GM18505 (cell line): ENCODE results near the gene IRF2BPL.
"Not testable (repeated sequence)": the region's sequence is repeated elsewhere in the genome, so short reads cannot be mapped to it uniquely, and the experiment has no call there.

Experiments used
- ATAC-seq: cut with Tn5 transposase; IDR thresholded peaks from one replicate; pipeline ENCODE4 v1.9.1; 2021; ENCODE audit not compliant: unreplicated experiment
- POLR2A ChIP-seq: IDR thresholded peaks from 4 replicates; pipeline ENCODE4 v1.6.1; 2011; ENCODE audit warnings: borderline replicate concordance; ENCODE audit not compliant: insufficient read depth, insufficient read length; ENCODE audit errors: extremely low read depth

Gene IRF2BPL

DNA sequence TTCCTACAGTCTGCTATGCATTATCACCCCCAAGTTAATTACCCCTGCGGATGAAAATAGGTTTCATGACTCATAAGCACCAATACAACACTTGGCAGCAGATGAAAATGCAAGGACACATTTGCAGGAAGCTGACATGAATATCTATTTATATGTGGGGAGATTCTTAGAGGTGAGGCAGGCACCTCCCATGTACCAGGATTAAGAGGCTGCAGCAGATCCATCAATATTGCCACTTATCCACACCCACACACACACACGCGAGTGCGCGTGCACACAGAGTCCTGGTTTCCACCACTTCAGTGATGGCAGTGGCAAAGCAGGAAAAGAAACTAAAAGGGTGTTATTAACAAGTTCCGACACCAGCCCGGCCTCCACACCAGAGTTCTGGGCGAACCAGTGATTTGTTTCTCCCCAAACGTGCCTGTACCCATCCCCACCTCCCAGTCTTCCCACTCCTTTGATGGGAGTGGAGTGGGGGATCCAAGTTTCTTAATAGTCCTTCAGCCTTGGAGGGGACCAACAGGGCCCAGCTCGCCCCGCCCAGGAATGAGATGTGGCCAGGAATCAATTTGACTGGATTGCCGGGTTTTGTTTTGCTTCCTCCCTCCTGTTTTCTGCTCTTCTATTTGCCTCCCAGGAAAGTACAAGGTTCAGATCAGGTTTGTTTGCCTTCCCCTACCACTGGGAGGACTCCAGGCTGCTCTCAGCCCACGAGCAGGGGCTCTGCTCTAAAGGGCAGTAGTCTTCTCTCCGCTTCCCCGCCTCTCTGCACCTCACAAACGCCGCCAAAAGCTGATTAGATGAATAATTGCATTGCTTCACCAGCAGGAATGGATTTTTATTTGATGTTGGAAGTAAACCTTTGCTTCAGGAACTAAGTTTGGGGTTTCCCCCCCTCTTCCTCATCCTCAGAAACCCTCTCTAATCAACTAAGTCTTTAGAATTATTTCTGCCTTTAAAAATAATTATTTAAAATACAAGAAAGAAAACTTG, 5.2 kb downstream of the IRF2BPL start:
- ATAC-seq: no peak

DNA sequence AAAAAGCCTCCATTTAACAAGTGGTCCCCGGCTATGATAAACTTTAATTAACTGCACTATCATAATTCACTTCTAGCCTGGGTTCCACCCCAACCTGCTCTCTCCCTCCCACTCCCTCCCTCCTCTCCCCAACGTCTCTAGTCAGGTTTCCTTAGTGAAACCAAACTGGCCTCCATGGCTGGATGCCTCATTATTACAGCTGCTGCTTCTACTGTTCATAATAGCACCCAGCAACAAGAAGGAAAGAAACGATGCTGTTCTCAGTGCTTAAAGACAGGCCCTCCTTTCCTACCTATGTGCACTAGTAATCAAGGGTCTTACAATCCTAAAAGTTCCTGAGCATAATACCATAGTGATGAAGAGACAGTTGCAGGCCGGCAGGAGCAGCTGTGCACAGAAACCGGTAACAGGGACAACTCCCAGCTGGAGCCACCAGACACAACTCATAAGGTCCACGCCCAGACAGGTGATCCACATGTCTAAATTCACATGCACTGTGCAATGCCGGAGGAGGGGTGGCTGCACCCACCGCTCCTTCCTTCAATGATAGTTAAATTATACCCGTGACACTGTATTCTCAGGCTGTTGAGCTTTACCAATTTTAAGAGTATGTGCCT, 6.2 kb downstream of the IRF2BPL start:
- peak; percentile 56 for ATAC-seq

More for the DNA sequence above, 5.2 kb downstream of the IRF2BPL start:
- no peak for TF ChIP-seq POLR2A

DNA sequence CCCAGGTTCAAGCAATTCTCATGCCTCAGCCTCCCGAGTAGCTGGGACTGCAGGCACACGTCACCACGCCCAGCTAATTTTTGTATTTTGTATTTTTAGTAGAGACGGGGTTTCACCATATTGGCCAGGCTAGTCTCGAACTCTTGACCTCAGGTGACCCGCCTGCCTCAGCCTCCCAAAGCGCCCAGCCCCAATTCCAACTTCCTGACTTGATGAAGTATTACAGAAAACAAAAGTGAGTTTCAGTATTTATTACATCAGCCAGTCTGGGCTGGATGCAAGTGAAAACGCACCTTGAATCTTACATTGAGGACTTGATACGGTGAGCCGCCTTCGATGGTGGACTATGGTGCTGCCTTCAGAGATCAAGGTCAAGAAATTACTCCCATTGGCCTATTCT, 7.1 kb downstream of the IRF2BPL start:
- ATAC-seq: not testable (repeated sequence)

More for the DNA sequence above, 6.2 kb downstream of the IRF2BPL start:
- no peak for TF ChIP-seq POLR2A

DNA sequence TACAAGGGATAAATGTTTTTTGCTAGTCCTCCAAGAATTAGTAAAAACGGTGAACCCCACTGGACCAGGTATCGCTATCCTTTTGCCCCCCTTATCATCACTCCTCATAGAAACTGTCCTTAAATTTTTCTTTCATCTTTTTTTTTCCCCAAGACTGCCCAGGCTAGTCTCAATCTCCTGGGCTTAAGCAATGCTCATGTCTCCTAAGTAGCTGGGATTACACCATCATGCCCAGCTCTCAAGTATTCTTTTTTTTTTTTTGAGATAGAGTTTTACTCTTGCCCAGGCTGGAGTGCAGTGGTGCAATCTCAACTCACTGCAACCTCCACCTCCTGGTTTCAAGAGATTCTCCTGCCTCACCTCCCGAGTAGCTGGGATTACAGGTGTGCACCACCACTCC, 9.7 kb downstream of the IRF2BPL start:
- no peak for TF ChIP-seq POLR2A
- no peak for ATAC-seq

DNA sequence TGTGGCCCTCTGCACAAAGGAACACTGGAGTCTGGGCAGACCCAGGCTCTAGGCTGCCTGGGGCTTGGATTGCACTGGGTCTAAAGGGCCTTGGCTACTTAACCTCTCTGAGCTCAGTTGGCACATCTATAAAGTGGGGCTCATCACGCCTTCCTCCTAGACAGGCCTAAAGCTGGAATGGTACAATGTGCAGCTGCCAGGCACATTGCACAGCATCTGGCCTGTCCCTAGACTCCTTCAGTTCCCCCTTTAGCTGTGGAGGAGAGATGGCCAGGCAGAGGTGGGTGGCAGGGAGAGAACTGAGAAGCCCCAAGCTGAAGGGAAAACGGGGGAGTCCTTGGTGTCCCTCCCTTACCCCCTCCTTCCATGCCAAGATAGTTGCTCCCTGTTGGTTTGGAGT, 10.8 kb downstream of the IRF2BPL start:
- TF ChIP-seq POLR2A: no peak
- ATAC-seq: no peak

DNA sequence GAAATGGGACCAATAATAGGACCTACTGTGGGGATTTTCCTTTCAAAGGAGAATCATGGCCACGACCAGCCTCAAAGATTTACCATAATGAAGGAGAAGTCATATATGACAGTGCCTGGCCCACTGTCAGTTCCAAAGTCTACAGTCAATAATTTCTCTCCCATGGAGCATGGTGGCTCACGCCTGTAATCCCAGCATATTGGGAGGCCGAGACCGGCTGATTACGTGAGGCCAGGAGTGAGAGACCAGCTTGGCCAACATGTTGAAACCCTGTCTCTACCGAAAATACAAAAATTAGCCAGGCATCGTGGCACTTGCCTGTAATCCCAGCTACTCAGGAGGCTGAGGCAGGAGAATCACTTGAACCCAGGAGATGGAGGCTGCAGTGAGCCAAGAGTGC, 13.8 kb downstream of the IRF2BPL start:
- no peak for TF ChIP-seq POLR2A
- ATAC-seq: no peak

DNA sequence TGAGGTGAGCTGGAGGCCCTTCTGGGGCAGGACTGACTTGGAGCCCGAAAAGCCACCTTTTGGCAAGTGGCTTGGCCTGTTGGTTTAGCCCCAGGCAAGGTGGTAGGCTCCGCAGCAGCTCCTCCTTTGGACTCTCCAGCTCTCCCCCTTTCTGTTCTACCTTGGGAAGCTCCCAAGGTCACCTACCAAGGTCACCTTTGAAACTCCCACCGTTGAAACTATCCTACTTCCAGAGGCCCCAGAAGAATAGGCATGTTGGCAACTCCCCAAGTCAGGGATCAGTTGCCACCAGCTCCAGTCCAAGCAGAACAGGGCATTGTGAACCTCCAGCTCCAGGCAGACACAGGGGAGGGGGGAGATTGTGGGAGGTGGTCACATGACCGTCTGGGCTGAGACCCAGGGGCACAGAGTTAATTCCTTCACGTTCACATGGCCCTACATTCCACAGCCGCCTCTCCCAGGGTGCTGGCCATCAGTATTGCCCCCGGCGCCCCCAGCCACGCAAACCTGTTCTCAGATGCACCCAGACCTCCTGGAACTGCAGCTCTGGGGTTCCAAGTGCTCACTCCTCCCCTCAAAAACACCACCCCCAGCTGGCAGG, 14.4 kb downstream of the IRF2BPL start:
- no peak for ATAC-seq
- TF ChIP-seq POLR2A: no peak

DNA sequence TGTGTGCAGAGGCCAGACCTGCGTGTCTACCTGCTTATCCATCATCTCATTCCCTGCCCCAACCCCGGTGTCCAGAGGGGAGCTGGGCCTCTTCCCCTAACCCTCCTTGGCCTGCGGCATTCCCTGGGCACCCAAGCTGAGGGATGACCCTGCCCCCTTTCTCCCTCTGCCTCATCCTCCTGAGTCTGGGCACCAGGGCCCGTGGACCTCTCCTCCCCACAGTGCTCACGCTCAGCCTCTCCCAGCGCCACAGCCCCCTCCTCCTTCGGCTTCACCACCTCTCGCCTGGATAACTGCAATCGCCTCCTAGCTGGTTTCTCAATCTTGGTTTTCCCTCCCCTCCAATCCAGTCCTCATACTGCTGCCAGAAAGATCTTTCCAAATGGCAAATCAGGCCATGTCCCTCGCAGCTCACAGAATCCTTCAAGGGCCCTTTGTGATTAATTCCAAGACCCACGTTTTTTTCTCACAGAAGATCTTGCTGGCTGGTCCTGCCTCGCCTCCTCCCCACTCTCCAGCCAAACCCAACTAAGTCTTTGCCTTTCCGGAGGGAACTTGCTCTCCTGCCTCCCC, 16.2 kb downstream of the IRF2BPL start:
- no peak for ATAC-seq
- TF ChIP-seq POLR2A: no peak

DNA sequence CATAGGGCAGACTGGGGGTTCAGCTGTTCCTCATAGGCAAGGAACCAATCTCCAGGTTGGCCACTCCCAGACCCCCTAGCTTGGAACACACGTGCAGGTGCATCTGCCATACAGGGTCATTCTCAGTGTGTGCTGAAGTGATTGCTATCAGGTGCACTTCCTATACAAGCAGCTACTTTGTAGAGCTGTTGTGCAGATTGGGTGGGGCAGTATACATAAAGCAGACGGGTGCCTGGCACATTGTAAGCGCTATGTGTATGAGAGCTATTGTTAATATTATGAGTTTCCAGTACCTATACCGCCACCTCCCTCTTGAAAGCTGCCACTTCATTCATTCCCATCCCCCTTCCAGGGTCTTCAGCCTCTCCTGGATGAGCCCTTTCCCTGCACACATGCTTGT, 17.3 kb downstream of the IRF2BPL start:
- no peak for ATAC-seq
- no peak for TF ChIP-seq POLR2A

DNA sequence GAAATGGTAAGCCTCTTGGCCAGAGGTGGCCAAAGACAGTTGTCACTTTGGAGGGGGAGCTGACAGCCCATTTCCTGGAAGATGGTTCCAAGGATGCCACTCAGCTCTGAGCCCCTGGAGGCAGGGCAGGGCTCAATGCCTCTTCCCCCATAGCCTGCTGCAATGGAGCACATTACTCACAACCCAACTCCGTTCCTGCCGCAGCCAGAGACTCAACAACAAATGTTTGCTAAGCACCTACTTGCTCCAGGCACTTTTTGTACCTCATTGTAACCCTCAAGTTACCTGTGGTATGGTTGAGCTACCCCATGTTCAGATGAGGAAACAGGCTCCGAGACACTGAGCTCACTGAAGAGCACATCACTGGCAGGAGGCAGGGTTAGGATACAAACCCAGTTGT, 19.5 kb downstream of the IRF2BPL start:
- ATAC-seq: no peak
- TF ChIP-seq POLR2A: no peak

DNA sequence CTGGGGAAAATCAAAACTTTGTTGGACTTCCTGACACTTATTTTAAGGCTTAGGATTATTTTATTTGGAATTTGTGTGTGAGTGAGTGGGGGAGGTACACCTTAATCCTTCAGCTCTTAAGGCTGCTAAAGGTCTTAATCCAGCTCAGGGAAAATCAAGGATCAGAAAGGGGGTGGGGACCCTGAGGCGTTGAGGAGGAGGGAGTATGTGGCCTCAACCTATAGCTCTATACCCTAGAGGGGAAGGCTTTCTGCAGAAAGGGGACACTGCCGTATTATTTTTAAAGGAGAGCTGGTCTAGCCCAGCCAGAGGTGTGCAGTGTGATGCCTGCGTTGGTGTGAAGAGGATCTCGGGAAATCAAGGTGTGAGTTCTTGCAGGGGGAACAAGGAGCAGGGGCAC, 20.0 kb downstream of the IRF2BPL start:
- no peak for TF ChIP-seq POLR2A
- no peak for ATAC-seq

DNA sequence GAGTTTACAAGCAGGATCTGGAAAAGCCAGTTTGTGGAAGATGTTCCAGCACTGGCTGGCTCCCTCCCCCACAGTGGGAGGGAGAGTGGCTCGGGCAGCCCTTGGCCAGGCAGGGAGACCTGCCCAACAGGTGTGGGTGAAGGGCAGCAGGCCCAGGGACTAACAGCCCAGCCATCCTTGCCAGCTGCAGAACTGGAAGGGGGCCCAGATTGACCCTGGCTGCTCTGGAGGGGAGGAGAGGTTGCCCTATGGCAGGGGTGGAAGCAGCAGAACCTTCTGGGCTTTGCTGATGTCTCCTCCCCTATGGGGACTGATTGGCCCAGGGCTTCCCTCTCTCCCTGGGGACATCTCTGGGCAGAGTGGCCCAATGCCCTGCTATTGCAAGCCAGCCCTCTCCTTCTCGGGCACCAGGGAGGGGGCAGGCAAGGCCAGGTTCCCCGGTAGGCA, 20.5 kb downstream of the IRF2BPL start:
- no peak for ATAC-seq
- TF ChIP-seq POLR2A: no peak

DNA sequence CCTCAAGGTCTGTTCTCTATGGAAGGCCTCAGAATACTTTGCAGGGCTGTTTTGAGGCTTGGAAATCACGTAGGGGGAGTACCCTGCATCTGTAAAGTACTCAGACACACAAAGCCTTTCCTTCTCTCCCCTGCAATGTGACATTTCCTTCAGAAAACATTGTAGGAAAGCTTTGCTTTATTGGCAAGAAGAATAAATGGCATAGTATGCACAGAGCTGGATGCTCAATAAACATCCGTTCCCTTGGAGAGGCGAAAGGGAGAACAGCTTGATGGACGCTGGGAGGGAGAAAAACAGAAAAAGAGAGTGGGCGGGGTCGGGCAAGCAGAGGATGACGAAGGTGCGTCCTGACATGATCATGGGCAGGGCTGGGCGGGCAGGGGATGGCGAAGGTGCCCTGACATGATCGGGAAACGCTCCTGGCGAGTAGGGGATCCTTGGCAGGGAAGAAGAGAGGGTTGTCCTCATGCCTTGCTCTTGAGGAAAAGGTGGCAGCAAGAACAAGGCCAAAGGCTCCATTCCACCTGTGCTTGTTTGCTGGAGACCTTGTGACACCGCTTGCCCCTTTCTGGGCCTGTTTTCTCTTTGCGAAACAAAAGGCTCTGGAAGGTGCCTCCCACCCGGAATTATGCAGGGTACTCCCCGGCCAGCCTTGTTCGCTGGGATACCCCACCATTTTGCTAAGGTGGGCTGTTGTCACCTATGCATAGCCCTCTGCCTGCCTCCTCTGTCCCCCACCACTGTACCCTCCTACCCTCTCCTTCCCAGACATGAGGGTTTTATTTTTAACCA, 21.1 kb downstream of the IRF2BPL start:
- ATAC-seq: no peak
- TF ChIP-seq POLR2A: no peak
